Measurements from ENCODE around the gene MIPEP.
A peak's percentile ranks its signal among the peaks of the same experiment; 100 is the strongest.

GRCh38 chr13:23876265-23876664 lies 12.9 kb downstream of the MIPEP start:
- TF ChIP-seq POLR2A (IDR thresholded peaks at IDR 0.05; ENCODE audit: extremely low read depth, insufficient read length), result no peak
- peak; percentile 56 for TF ChIP-seq CTCF (IDR thresholded peaks at IDR 0.05; ENCODE audit: low read depth, low read length)
